DOHH2 (cell line): Measurements from ENCODE around the gene LRRC25.

Experiments used
- H3F3A ChIP-seq: fragments of 200-600 bp; sonication (generic), shearing (Covaris generic); 2 replicates; pipeline ENCODE4 v1.6.0; 2016; ENCODE audit warnings: antibody characterized with exemption, mild to moderate bottlenecking; ENCODE audit not compliant: control insufficient read depth, insufficient read depth
- H3K27ac ChIP-seq: fragments of 200-600 bp; sonication (generic); 2 replicates; pipeline ENCODE4 v1.5.1; 2014; ENCODE audit warnings: low read depth, mild to moderate bottlenecking, low read length, moderate library complexity
- H3K27me3 ChIP-seq: fragments of 200-600 bp; sonication (generic); 2 replicates; pipeline ENCODE4 v1.6.1; 2014; ENCODE audit warnings: mild to moderate bottlenecking, low read length, mixed read lengths; ENCODE audit not compliant: control insufficient read depth
- H3K36me3 ChIP-seq: fragments of 200-600 bp; sonication (generic); 2 replicates; pipeline ENCODE4 v1.6.1; 2014; ENCODE audit warnings: mild to moderate bottlenecking, low read length, moderate library complexity, mixed read lengths; ENCODE audit not compliant: control insufficient read depth
- H3K4me1 ChIP-seq: fragments of 200-600 bp; sonication (generic); 2 replicates; pipeline ENCODE4 v1.6.1; 2014; ENCODE audit warnings: mild to moderate bottlenecking, low read length, mixed read lengths; ENCODE audit not compliant: control insufficient read depth
- H3K4me2 ChIP-seq: fragments of 200-600 bp; sonication (generic); 2 replicates; pipeline ENCODE4 v1.6.0; 2014; ENCODE audit warnings: mild to moderate bottlenecking, low read length, moderate library complexity
- H3K4me3 ChIP-seq: fragments of 200-600 bp; sonication (generic); 2 replicates; pipeline ENCODE4 v1.5.1; 2014; ENCODE audit warnings: mild to moderate bottlenecking, low read length, mixed read lengths
- H3K79me2 ChIP-seq: fragments of 200-600 bp; sonication (generic); 2 replicates; pipeline ENCODE4 v1.6.1; 2014; ENCODE audit warnings: mild to moderate bottlenecking, low read length, mixed read lengths; ENCODE audit not compliant: control insufficient read depth
- H3K9me2 ChIP-seq: fragments of 200-600 bp; sonication (generic); replicated peaks from 2 replicates; pipeline ENCODE4 v1.6.1; 2014; ENCODE audit warnings: mild to moderate bottlenecking, low read length, mixed read lengths; ENCODE audit not compliant: control insufficient read depth
- H3K9me3 ChIP-seq: fragments of 200-600 bp; sonication (generic); 2 replicates; pipeline ENCODE4 v1.6.1; 2014; ENCODE audit warnings: antibody characterized with exemption, low read length, mixed read lengths; ENCODE audit not compliant: control insufficient read depth, insufficient read depth
- H4K20me1 ChIP-seq: fragments of 200-600 bp; sonication (generic); 2 replicates; pipeline ENCODE4 v1.6.0; 2014; ENCODE audit warnings: low read depth, mild to moderate bottlenecking, antibody characterized with exemption, low read length, moderate library complexity; ENCODE audit not compliant: control insufficient read depth, insufficient read depth
- CTCF ChIP-seq: fragments of 200-600 bp; sonication (generic); IDR thresholded peaks from one replicate; pipeline ENCODE4 v1.5.1; 2014; ENCODE audit warnings: antibody characterized with exemption, mild to moderate bottlenecking, low read depth, low read length; ENCODE audit not compliant: poor library complexity, severe bottlenecking
- EZH2phosphoT487 ChIP-seq: fragments of 200-600 bp; sonication (generic); IDR thresholded peaks from 2 replicates; pipeline ENCODE4 v1.6.1; 2017; ENCODE audit warnings: borderline replicate concordance, mild to moderate bottlenecking, antibody characterized with exemption, low read length, moderate library complexity, mixed read lengths

The LRRC25 gene

GRCh38 chr19:18443406-18443805, 46.0 kb upstream of the LRRC25 start:
- no peaks in the 10 kb centered on the region for H3K9me2 ChIP-seq
- TF ChIP-seq CTCF (no peak), EZH2phosphoT487 (no peak)
- H3F3A ChIP-seq, result peaks cover 12% of the 10 kb centered on the region; the same call in 1 of the 2 replicates
- no peaks in the 10 kb centered on the region for H3K79me2 ChIP-seq
- H3K27ac ChIP-seq, result no peak overlapping the region
- peaks cover 28% of the 10 kb centered on the region for H3K36me3 ChIP-seq
- no peak overlapping the region for H3K4me2 ChIP-seq
- H3K4me3 ChIP-seq, result no peak overlapping the region
- peaks cover 6% of the 10 kb centered on the region; the same call in 1 of the 2 replicates for H3K4me1 ChIP-seq
- no peaks in the 10 kb centered on the region for H3K27me3 ChIP-seq
- no peaks in the 10 kb centered on the region for H4K20me1 ChIP-seq
- H3K9me3 ChIP-seq, result no peaks in the 10 kb centered on the region

GRCh38 chr19:18442941-18443340, 45.5 kb upstream of the LRRC25 start:
- Histone ChIP-seq H3K4me3 (no peak overlapping the region), H4K20me1 (no peaks in the 10 kb centered on the region), H3K4me1 (peaks cover 6% of the 10 kb centered on the region; the same call in 1 of the 2 replicates), H3K27ac (no peak overlapping the region), H3K79me2 (no peaks in the 10 kb centered on the region), H3K9me2 (no peaks in the 10 kb centered on the region), H3K36me3 (peaks cover 28% of the 10 kb centered on the region), H3K27me3 (no peaks in the 10 kb centered on the region), H3K9me3 (no peaks in the 10 kb centered on the region), H3K4me2 (no peak overlapping the region), H3F3A (peaks cover 12% of the 10 kb centered on the region; the same call in 1 of the 2 replicates)
- TF ChIP-seq CTCF, result no peak
- TF ChIP-seq EZH2phosphoT487, result no peak

- Histone ChIP-seq H3K27ac (no peak overlapping the region), H4K20me1 (no peaks in the 10 kb centered on the region)
Observed at GRCh38 chr19:18441804-18442788, 44.7 kb upstream of the LRRC25 start.

More at GRCh38 chr19:18441804-18442788, 44.7 kb upstream of the LRRC25 start:
- Histone ChIP-seq H3K4me2 (no peak overlapping the region), H3K27me3 (no peaks in the 10 kb centered on the region), H3K36me3 (peaks cover 25% of the 10 kb centered on the region), H3K9me3 (no peaks in the 10 kb centered on the region), H3K79me2 (no peaks in the 10 kb centered on the region), H3F3A (peaks cover 12% of the 10 kb centered on the region; the same call in 1 of the 2 replicates), H3K4me3 (no peak overlapping the region), H3K9me2 (no peaks in the 10 kb centered on the region), H3K4me1 (peaks cover 13% of the 10 kb centered on the region)
- TF ChIP-seq EZH2phosphoT487, result no peak
- TF ChIP-seq CTCF, result no peak
